Small intestine (tissue), 7 donors: ENCODE measurements around the gene RIOK3. TPM values are rescaled to one million over a fixed set of nuclear protein-coding genes. Genes with fewer than 3 reads are reported as not detected.

Source experiments
- DNase-seq, 2 donors: peaks; one replicate each; pipeline versions ENCODE4 v3.0.0 to v3.0.0-alpha.2; 2013
- FAIRE-seq: peaks from 2 replicates; lab custom pipeline; 2012; peaks lifted over from hg19 to GRCh38; lab: Jason Lieb, UNC
- H3K27ac ChIP-seq, 3 donors: one replicate each; pipeline ENCODE4 v1.5.1; 2013; ENCODE audit warnings: low read length in 2 of 3, mild to moderate bottlenecking in 2 of 3, control low read depth in 1 of 3, inconsistent platforms in 1 of 3, low read depth in 1 of 3, moderate library complexity in 1 of 3
- H3K27me3 ChIP-seq, 3 donors: one replicate each; pipeline ENCODE4 v1.6.1; 2013; ENCODE audit warnings: low read length in 3 of 3, inconsistent platforms in 1 of 3; ENCODE audit not compliant: control insufficient read depth in 3 of 3, insufficient read depth in 3 of 3
- H3K36me3 ChIP-seq, 3 donors: one replicate each; pipeline ENCODE4 v1.6.1; 2013; ENCODE audit warnings: low read length in 3 of 3, inconsistent platforms in 1 of 3, low read depth in 1 of 3, mild to moderate bottlenecking in 1 of 3, moderate library complexity in 1 of 3; ENCODE audit not compliant: control insufficient read depth in 3 of 3, insufficient read depth in 2 of 3
- H3K4me1 ChIP-seq, 3 donors: one replicate each; pipeline ENCODE4 v1.6.1; 2013; ENCODE audit warnings: low read length in 2 of 3, inconsistent platforms in 1 of 3, low read depth in 1 of 3, mild to moderate bottlenecking in 1 of 3, moderate library complexity in 1 of 3; ENCODE audit not compliant: control insufficient read depth in 3 of 3, insufficient read depth in 2 of 3
- H3K4me3 ChIP-seq, 3 donors: one replicate each; pipeline ENCODE4 v1.5.1; 2013; ENCODE audit warnings: low read length in 3 of 3, control low read depth in 1 of 3, inconsistent platforms in 1 of 3, low read depth in 1 of 3, mild to moderate bottlenecking in 1 of 3, moderate library complexity in 1 of 3
- H3K9me3 ChIP-seq, 2 donors: one replicate each; pipeline ENCODE4 v1.6.1; 2013; ENCODE audit warnings: low read depth in 1 of 2, low read length in 1 of 2; ENCODE audit not compliant: control insufficient read depth in 2 of 2, insufficient read depth in 1 of 2
- WGBS, 3 donors: extraction: QIAGEN DNeasy Blood & Tissue Kit; methylation state at CpG; one replicate each; pipeline ENCODE4 v1.1.7; 2013; 5-methylcytosine and 5-hydroxymethylcytosine counted together
- polyA plus RNA-seq, 4 donors: library from polyadenylated mRNA; stranded (reverse) in 3 of 4; unstranded in 1 of 4; fragments of 200-250 nt in 3 of 4; fragments of 120-200 nt in 1 of 4; gene quantifications; one replicate each; pipeline versions ENCODE4 v1.2.1 to v1.2.3, GENCODE V29; 2013
- donor health status: healthy with polysubstance abuse.
- donor health status: control.
- donor health status: control.
- donor health status: Bipolar disorder and iron deficiency.
- donor health status: healthy.

Gene RIOK3
- polyA plus RNA-seq, 4 donors, result 41.0 to 215 (median 146) TPM

DNA sequence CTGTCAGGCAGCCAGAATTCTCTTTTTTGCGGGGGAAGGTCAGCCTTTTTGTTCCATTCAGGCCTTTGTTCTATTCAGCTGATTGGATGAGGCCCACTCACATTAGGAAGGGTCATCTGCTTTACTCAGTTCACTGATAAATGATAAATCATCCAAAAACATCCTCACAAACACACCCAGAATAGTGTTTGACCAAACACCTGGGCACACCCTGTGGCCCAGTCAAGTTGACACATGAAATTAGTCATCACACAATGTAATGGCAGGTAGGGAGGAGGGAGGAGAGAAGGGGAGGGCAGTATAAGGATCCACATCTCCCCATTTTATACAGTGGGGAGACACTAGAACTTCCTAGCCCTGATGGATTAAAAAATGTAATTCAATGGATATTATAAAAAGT, 41.9 kb downstream of the RIOK3 start:
- FAIRE-seq (no peak), DNase-seq (peak in 1 of 2 donors; percentile 43)

GRCh38 chr18:23495723-23496440, 42.8 kb downstream of the RIOK3 start:
- Histone ChIP-seq H3K9me3 (no peaks in the 10 kb centered on the region), H3K4me3 (no peak overlapping the region), H3K27me3 (no peaks in the 10 kb centered on the region), H3K27ac (no peak overlapping the region), H3K36me3 (no peaks in the 10 kb centered on the region), H3K4me1 (no peaks in the 10 kb centered on the region)
- WGBS, 3 donors, result 29 to 61% (median 40%) methylated on average over 12 of the region's 12 CpGs
- FAIRE-seq (no peak), DNase-seq (peak in 1 of 2 donors; percentile 46)

More for the DNA sequence above, 41.9 kb downstream of the RIOK3 start:
- 88 to 95% (median 89%) methylated on average over 1 of the region's 1 CpG for WGBS, 3 donors
- H3K9me3 ChIP-seq, result no peaks in the 10 kb centered on the region
- no peaks in the 10 kb centered on the region for H3K36me3 ChIP-seq
- no peaks in the 10 kb centered on the region for H3K4me1 ChIP-seq
- H3K4me3 ChIP-seq, result no peak overlapping the region
- H3K27me3 ChIP-seq, result no peaks in the 10 kb centered on the region
- H3K27ac ChIP-seq, result no peak overlapping the region

DNA sequence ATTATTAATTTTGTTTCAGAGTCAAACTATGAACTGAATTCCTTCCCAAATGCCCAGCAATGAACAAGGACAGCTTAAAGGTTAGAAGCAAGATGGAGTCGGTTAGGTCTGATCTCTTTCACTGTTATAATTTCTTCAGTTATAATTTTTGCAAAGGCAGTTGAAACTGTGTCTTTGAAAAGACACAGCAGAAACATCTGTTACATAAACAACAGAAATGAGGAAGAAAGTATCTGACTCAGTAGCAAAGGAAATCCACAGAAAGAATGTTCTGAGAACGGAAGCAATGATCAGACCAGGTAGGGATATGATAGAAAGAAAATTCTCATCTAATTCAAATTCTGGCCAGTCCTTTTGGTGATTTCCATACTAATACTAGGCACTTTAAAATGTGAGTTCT, 45.0 kb downstream of the RIOK3 start:
- H3K9me3 ChIP-seq, result no peaks in the 10 kb centered on the region
- no peak overlapping the region for H3K27ac ChIP-seq
- no peaks in the 10 kb centered on the region for H3K36me3 ChIP-seq
- no peak overlapping the region for H3K4me3 ChIP-seq
- WGBS, 3 donors, result 82 to 94% (median 93%) methylated on average over 2 of the region's 2 CpGs
- H3K4me1 ChIP-seq, result peaks cover 0 to 8% (median 0%) of the 10 kb centered on the region in 3 donors
- no peaks in the 10 kb centered on the region for H3K27me3 ChIP-seq
- no peak for FAIRE-seq
- DNase-seq, result no peak

DNA sequence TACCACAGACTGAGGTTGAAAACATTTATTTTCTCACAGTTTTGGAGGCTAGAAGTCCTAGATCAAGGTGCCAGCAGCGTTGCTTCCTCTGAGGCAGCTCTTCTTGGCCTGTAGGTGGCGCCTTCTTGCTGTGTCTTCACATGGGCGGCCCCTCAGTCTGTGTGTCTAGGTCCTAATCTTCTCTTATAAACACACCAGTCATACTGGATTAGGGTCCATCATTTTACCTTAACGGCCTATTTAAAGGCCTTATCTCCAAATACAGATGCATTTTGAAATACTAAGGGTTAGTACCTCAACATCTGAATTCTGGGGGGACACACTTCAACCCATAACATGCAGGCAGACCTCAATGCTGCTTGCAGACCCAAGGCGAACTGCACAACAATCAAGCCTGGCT, 45.8 kb downstream of the RIOK3 start:
- Histone ChIP-seq H3K36me3 (no peaks in the 10 kb centered on the region), H3K9me3 (no peaks in the 10 kb centered on the region), H3K27ac (no peak overlapping the region), H3K27me3 (no peaks in the 10 kb centered on the region), H3K4me1 (peaks cover 0 to 10% (median 0%) of the 10 kb centered on the region in 3 donors), H3K4me3 (no peak overlapping the region)
- peak; percentile 73 to 75 for DNase-seq
- WGBS, 3 donors, result 17 to 27% (median 24%) methylated on average over 5 of the region's 5 CpGs
- FAIRE-seq, result no peak

DNA sequence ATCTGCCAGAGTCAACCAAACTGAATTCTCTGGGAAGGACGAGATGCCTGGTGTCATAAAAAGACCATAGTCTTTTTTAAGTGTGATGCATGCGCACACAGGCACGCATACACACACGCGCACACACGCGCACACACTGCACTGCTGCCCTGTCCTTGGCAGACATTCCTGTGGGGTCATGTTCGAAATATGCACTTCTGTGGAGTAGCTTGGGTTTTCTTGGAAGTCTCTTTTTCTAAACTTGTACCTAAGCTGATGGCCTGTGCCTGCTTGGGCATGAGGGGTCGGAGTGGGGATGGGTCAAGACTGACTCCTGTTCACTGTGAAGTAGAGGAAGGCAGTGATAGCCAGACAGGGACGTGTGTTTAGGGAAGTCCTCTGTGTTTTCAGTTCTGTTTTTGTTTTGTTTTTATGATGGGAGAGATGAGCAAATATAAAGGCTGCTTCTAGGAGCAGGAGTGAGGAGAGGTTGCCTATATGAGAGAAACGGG, 46.2 kb downstream of the RIOK3 start:
- FAIRE-seq (no peak), DNase-seq (no peak)
- Histone ChIP-seq H3K27me3 (no peaks in the 10 kb centered on the region), H3K9me3 (no peaks in the 10 kb centered on the region), H3K4me3 (no peak overlapping the region), H3K4me1 (peaks cover 0 to 14% (median 2%) of the 10 kb centered on the region in 3 donors), H3K27ac (no peak overlapping the region), H3K36me3 (no peaks in the 10 kb centered on the region)
- WGBS, 3 donors, result 54 to 69% (median 63%) methylated on average over 11 of the region's 11 CpGs

GRCh38 chr18:23501626-23502025, 48.5 kb downstream of the RIOK3 start:
- peaks cover 3 to 18% (median 9%) of the 10 kb centered on the region in 3 donors for H3K4me1 ChIP-seq
- H3K27ac ChIP-seq, result no peak overlapping the region
- H3K9me3 ChIP-seq, result no peaks in the 10 kb centered on the region
- H3K27me3 ChIP-seq, result no peaks in the 10 kb centered on the region
- no peak overlapping the region for H3K4me3 ChIP-seq
- DNase-seq, result no peak
- 78 to 92% (median 83%) methylated on average over 6 of the region's 6 CpGs for WGBS, 3 donors
- H3K36me3 ChIP-seq, result peaks cover 0 to 7% (median 4%) of the 10 kb centered on the region in 3 donors
- no peak for FAIRE-seq

- Histone ChIP-seq H3K4me3 (peak overlapping the region in 2 of 3 donors; percentile 69 to 76), H3K27ac (peak overlapping the region; percentile 89 to 96 (median 89)), H3K27me3 (no peaks in the 10 kb centered on the region), H3K9me3 (no peaks in the 10 kb centered on the region), H3K4me1 (peaks cover 3 to 18% (median 9%) of the 10 kb centered on the region in 3 donors), H3K36me3 (peaks cover 0 to 9% (median 8%) of the 10 kb centered on the region in 3 donors)
- DNase-seq (peak in 1 of 2 donors; percentile 76), FAIRE-seq (no peak)
- WGBS, 3 donors, result 6 to 22% (median 19%) methylated on average over 6 of the region's 6 CpGs
These were observed 49.5 kb downstream of the RIOK3 start for GRCh38 chr18:23502516-23503037.

- Histone ChIP-seq H3K9me3 (no peaks in the 10 kb centered on the region), H3K27me3 (no peaks in the 10 kb centered on the region), H3K36me3 (peaks cover 3 to 15% (median 13%) of the 10 kb centered on the region in 3 donors), H3K4me3 (peak within 1 kb of the TSS; percentile 71 to 88 (median 76)), H3K27ac (peak within 1 kb of the TSS; percentile 89 to 96 (median 92)), H3K4me1 (peaks cover 3 to 18% (median 9%) of the 10 kb centered on the region in 3 donors)
- no peak for FAIRE-seq
- WGBS, 3 donors, result 0% methylated on average over 74 to 110 of the region's 110 CpGs
- peak; percentile 94 to 99 for DNase-seq
These were observed 50.2 kb downstream of the RIOK3 start, which contains the start of gene RMC1 for GRCh38 chr18:23503038-23503962. Gene RMC1, plus strand, starts transcription at chr18:23503511. Its CDS starts 108 bp downstream, at chr18:23503619.
